SK-N-SH (cell line): ENCODE results near the gene KDM4F. TPM values are rescaled to one million over a fixed set of nuclear protein-coding genes. Genes with fewer than 3 reads are reported as not detected.

Experiments
- CTCF ChIA-PET: fragments of 300-600, 350-600 bp; formaldehyde crosslinking; extraction: SDS; loops from one replicate; lab custom pipeline; 2021; lab: Yijun Ruan, JAX
- POLR2A ChIA-PET: fragments of 350-600 bp; sonication (Branson Sonifier 250); formaldehyde crosslinking; extraction: SDS; loops from one replicate; lab custom pipeline; 2020; ENCODE audit warnings: antibody characterized with exemption, inconsistent platforms; lab: Yijun Ruan, JAX
- DNase-seq: peaks from one replicate; pipeline ENCODE4 v3.0.0; 2012
- H2AFZ ChIP-seq: fragments of 200-600 bp; sonication (generic); 2 replicates; pipeline ENCODE4 v1.8.1; 2016; ENCODE audit warnings: antibody characterized with exemption, mild to moderate bottlenecking, low read depth
- H3F3A ChIP-seq: fragments of 200-600 bp; sonication (generic); replicated peaks from 2 replicates; pipeline ENCODE3; 2016; ENCODE audit warnings: antibody characterized with exemption, mild to moderate bottlenecking; ENCODE audit not compliant: insufficient read depth
- H3K27ac ChIP-seq, 2 experiments: fragments of 200-500 bp in 1 of 2; fragments of 200-600 bp in 1 of 2; sonication (Bioruptor generic) in 1 of 2; sonication (generic), shearing (Covaris generic) in 1 of 2; 2 replicates each; pipeline versions ENCODE4 v1.5.1 to v1.6.1; 2014 to 2016; ENCODE audit warnings: low read depth in 2 of 2, inconsistent platforms in 1 of 2, low read length in 1 of 2, mild to moderate bottlenecking in 1 of 2, mixed read lengths in 1 of 2
- H3K27me3 ChIP-seq: fragments of 200-600 bp; sonication (generic), shearing (Covaris generic); 2 replicates; pipeline ENCODE4 v1.6.1; 2016; ENCODE audit warnings: mixed run types; ENCODE audit not compliant: insufficient read depth
- H3K36me3 ChIP-seq, 2 experiments: fragments of 200-500 bp in 1 of 2; fragments of 200-600 bp in 1 of 2; sonication (Bioruptor generic) in 1 of 2; sonication (generic) in 1 of 2; replicated peaks in 1 of 2; 2 replicates each; pipeline versions ENCODE3 to v1.5.1; 2014 to 2016; ENCODE audit warnings: low read length in 1 of 2, mild to moderate bottlenecking in 1 of 2; ENCODE audit not compliant: insufficient read depth in 2 of 2, control insufficient read depth in 1 of 2
- H3K4me1 ChIP-seq, 2 experiments: fragments of 200-500 bp in 1 of 2; fragments of 200-600 bp in 1 of 2; sonication (Bioruptor generic) in 1 of 2; sonication (generic), shearing (Covaris generic) in 1 of 2; 2 replicates each; pipeline versions ENCODE4 v1.5.1 to v1.6.1; 2014 to 2016; ENCODE audit warnings: low read depth in 1 of 2, low read length in 1 of 2, mixed run types in 1 of 2; ENCODE audit not compliant: insufficient read depth in 2 of 2, control insufficient read depth in 1 of 2
- H3K4me2 ChIP-seq: fragments of 200-600 bp; sonication (generic), shearing (Covaris generic); 2 replicates; pipeline ENCODE4 v1.6.1; 2017; ENCODE audit warnings: mixed run types
- H3K4me3 ChIP-seq, 2 experiments: fragments of 200-500 bp in 1 of 2; fragments of 200-600 bp in 1 of 2; sonication (Bioruptor generic) in 1 of 2; sonication (generic), shearing (Covaris generic) in 1 of 2; 2 replicates each; pipeline versions ENCODE4 v1.5.1 to v1.8.1; 2014 to 2016; ENCODE audit warnings: low read depth in 2 of 2, inconsistent platforms in 1 of 2, low read length in 1 of 2, mild to moderate bottlenecking in 1 of 2, mixed read lengths in 1 of 2, moderate library complexity in 1 of 2
- H3K79me2 ChIP-seq: fragments of 200-600 bp; sonication (generic); 2 replicates; pipeline ENCODE4 v1.8.1; 2017; ENCODE audit warnings: mild to moderate bottlenecking; ENCODE audit not compliant: insufficient read depth
- H3K9ac ChIP-seq: fragments of 200-600 bp; sonication (generic); 2 replicates; pipeline ENCODE4 v1.6.1; 2017; ENCODE audit warnings: mixed run types
- H3K9me2 ChIP-seq: fragments of 200-600 bp; sonication (generic); 2 replicates; pipeline ENCODE4 v1.6.1; 2017; ENCODE audit warnings: mixed run types
- H3K9me3 ChIP-seq: fragments of 200-600 bp; sonication (generic); 2 replicates; pipeline ENCODE4 v1.6.1; 2017; ENCODE audit warnings: mixed run types, mild to moderate bottlenecking, moderate library complexity
- H4K20me1 ChIP-seq: fragments of 200-600 bp; sonication (generic); 2 replicates; pipeline ENCODE4 v1.6.1; 2017; ENCODE audit warnings: mild to moderate bottlenecking, mixed run types; ENCODE audit not compliant: insufficient read depth
- CHD2 ChIP-seq: fragments of 150-350 bp; IDR thresholded peaks from 2 replicates; pipeline ENCODE4 v1.6.1; 2018; ENCODE audit warnings: low read length; ENCODE audit not compliant: partially characterized antibody
- ELF1 ChIP-seq: IDR thresholded peaks from 2 replicates; pipeline ENCODE4 v1.4.0; 2012
- EP300 ChIP-seq, 2 experiments: IDR thresholded peaks; 2 replicates each; pipeline versions ENCODE4 v1.4.0 to v1.6.1; 2012; ENCODE audit warnings: borderline replicate concordance in 1 of 2, low read depth in 1 of 2, low read length in 1 of 2
- EZH2phosphoT487 ChIP-seq: fragments of 200-600 bp; sonication (generic); IDR thresholded peaks from 2 replicates; pipeline ENCODE4 v1.6.1; 2017; ENCODE audit warnings: low read depth, mixed run types, mild to moderate bottlenecking, antibody characterized with exemption, moderate library complexity, borderline replicate concordance
- FOSL2 ChIP-seq: IDR thresholded peaks from 2 replicates; pipeline ENCODE4 v1.4.0; 2012; ENCODE audit warnings: low read depth, mild to moderate bottlenecking, moderate library complexity, borderline replicate concordance
- FOXM1 ChIP-seq: IDR thresholded peaks from 2 replicates; pipeline ENCODE4 v1.4.0; 2012; ENCODE audit warnings: low read depth, mild to moderate bottlenecking
- GABPA ChIP-seq: IDR thresholded peaks from 2 replicates; pipeline ENCODE4 v1.4.0; 2012; ENCODE audit warnings: low read depth, mild to moderate bottlenecking
- IRF3 ChIP-seq: fragments of 150-350 bp; IDR thresholded peaks from 2 replicates; pipeline ENCODE4 v1.6.1; 2016; ENCODE audit warnings: mild to moderate bottlenecking, low read depth, low read length
- JUND ChIP-seq: IDR thresholded peaks from 2 replicates; pipeline ENCODE4 v1.4.0; 2012
- MAX ChIP-seq: IDR thresholded peaks from 2 replicates; pipeline ENCODE4 v1.4.0; 2012; ENCODE audit warnings: low read depth
- MEF2A ChIP-seq: IDR thresholded peaks from 2 replicates; pipeline ENCODE4 v1.4.0; 2012; ENCODE audit warnings: low read depth, borderline replicate concordance
- NFIC ChIP-seq: IDR thresholded peaks from 2 replicates; pipeline ENCODE4 v1.4.0; 2012; ENCODE audit warnings: borderline replicate concordance
- NRF1 ChIP-seq: IDR thresholded peaks from 2 replicates; pipeline ENCODE4 v1.6.1; 2012; ENCODE audit warnings: low read depth, mild to moderate bottlenecking, low read length
- PBX3 ChIP-seq: IDR thresholded peaks from 2 replicates; pipeline ENCODE4; 2012
- RAD21 ChIP-seq: IDR thresholded peaks from 2 replicates; pipeline ENCODE4 v1.6.1; 2012; ENCODE audit warnings: mild to moderate bottlenecking, low read length
- RCOR1 ChIP-seq: fragments of 150-350 bp; IDR thresholded peaks from 2 replicates; pipeline ENCODE4 v1.6.1; 2017; ENCODE audit warnings: antibody characterized with exemption, low read length
- RFX5 ChIP-seq: IDR thresholded peaks from 2 replicates; pipeline ENCODE4 v1.6.1; 2012; ENCODE audit warnings: mild to moderate bottlenecking, improper control_type of control experiment, low read length
- SIN3A ChIP-seq: IDR thresholded peaks from 2 replicates; pipeline ENCODE4 v1.6.1; 2012; ENCODE audit warnings: low read depth, mild to moderate bottlenecking, low read length, moderate library complexity, borderline replicate concordance
- SMC3 ChIP-seq: IDR thresholded peaks from 2 replicates; pipeline ENCODE4 v1.6.1; 2012; ENCODE audit warnings: low read depth, low read length, improper control_type of control experiment
- TAF1 ChIP-seq: IDR thresholded peaks from 2 replicates; pipeline ENCODE4 v1.6.1; 2012; ENCODE audit warnings: low read depth, mild to moderate bottlenecking, low read length, moderate library complexity, borderline replicate concordance
- USF1 ChIP-seq: IDR thresholded peaks from 2 replicates; pipeline ENCODE4 v1.4.0; 2012; ENCODE audit warnings: low read depth, borderline replicate concordance
- USF2 ChIP-seq: fragments of 150-350 bp; IDR thresholded peaks from 2 replicates; pipeline ENCODE4 v1.6.1; 2017; ENCODE audit warnings: antibody characterized with exemption, low read length, low read depth, borderline replicate concordance
- WGBS: methylation state at CpG from one replicate; pipeline ENCODE4 v1.1.6; 2017; ENCODE audit warnings: low lambda C conversion rate; 5-methylcytosine and 5-hydroxymethylcytosine counted together
- polyA plus RNA-seq, 3 experiments: library from polyadenylated mRNA; depleted of rRNA; stranded (reverse); fragments of >200 nt; gene quantifications; 2 replicates each; pipeline ENCODE4 v1.2.3, GENCODE V29; 2012

Gene KDM4F
- polyA plus RNA-seq, 1 of the 3 experiments (the other 2 are of a cell fraction), result not detected

- H3K4me2 ChIP-seq, result no peak overlapping the region
- no peak overlapping the region for H2AFZ ChIP-seq
- no peaks in the 10 kb centered on the region; a peak in 1 of 4 replicates for H3K4me1 ChIP-seq
- no peaks in the 10 kb centered on the region for H3K9me2 ChIP-seq
- H3K79me2 ChIP-seq, result no peaks in the 10 kb centered on the region
- H3K4me3 ChIP-seq, result no peak overlapping the region
- no peak overlapping the region for H3K9ac ChIP-seq
- no peaks in the 10 kb centered on the region for H3F3A ChIP-seq
- H3K27me3 ChIP-seq, result no peaks in the 10 kb centered on the region
- 64% methylated on average over 1 of the region's 1 CpG for WGBS
- no peak overlapping the region for H3K27ac ChIP-seq
- ChIA-PET CTCF (interaction anchor here (1.3 to 1.5 kb wide), 3 partner anchors 14 to 46 kb away, joined by 3 to 4 read pairs (median 3); no protein-coding TSS in a partner anchor), POLR2A (no interaction called here)
- H3K36me3 ChIP-seq, result no peaks in the 10 kb centered on the region
- DNase-seq, result no peak
- no peak for TF ChIP-seq FOXM1
- no peak for TF ChIP-seq RAD21
- TF ChIP-seq IRF3, result no peak
- no peak for TF ChIP-seq CHD2
- no peak for TF ChIP-seq SMC3
- no peak for TF ChIP-seq PBX3
- no peak for TF ChIP-seq MAX
- no peak for TF ChIP-seq NFIC
- no peak for TF ChIP-seq GABPA
- TF ChIP-seq SIN3A, result no peak
- H4K20me1 ChIP-seq, result no peaks in the 10 kb centered on the region
- no peaks in the 10 kb centered on the region for H3K9me3 ChIP-seq
Observed at GRCh38 chr11:95033051-95033450, 16.2 kb upstream of the KDM4F start.

- no peak for DNase-seq
- no peak overlapping the region for H3K4me2 ChIP-seq
- H3K4me3 ChIP-seq, result no peak overlapping the region
- no peaks in the 10 kb centered on the region for H3K9me3 ChIP-seq
- POLR2A ChIA-PET, result no interaction called here
- H3K27me3 ChIP-seq, result no peaks in the 10 kb centered on the region
- no peak for TF ChIP-seq NRF1
- TF ChIP-seq CHD2, result no peak
- no peak for TF ChIP-seq IRF3
- TF ChIP-seq TAF1, result no peak
- TF ChIP-seq ELF1, result no peak
- TF ChIP-seq NFIC, result no peak
- TF ChIP-seq JUND, result no peak
- no peak for TF ChIP-seq EP300 (IDR thresholded peaks at IDR 0.05; ENCODE audit: borderline replicate concordance in 1 of 2, low read depth in 1 of 2, low read length in 1 of 2)
- no peak for TF ChIP-seq RAD21
- TF ChIP-seq GABPA, result no peak
- TF ChIP-seq MEF2A, result no peak
- TF ChIP-seq FOSL2, result no peak
- TF ChIP-seq RFX5, result no peak
- no peak for TF ChIP-seq PBX3
- TF ChIP-seq RCOR1, result no peak
- no peak for TF ChIP-seq USF2
- no peak for TF ChIP-seq EZH2phosphoT487
- no peak for TF ChIP-seq SIN3A
- no peak for TF ChIP-seq USF1
- no peak overlapping the region for H3K27ac ChIP-seq
- no peaks in the 10 kb centered on the region for H3K9me2 ChIP-seq
- H3K9ac ChIP-seq, result no peak overlapping the region
- CTCF ChIA-PET, result no interaction called here
- no peaks in the 10 kb centered on the region for H3F3A ChIP-seq
- H2AFZ ChIP-seq, result no peak overlapping the region
- H3K36me3 ChIP-seq, result no peaks in the 10 kb centered on the region
- 40% methylated on average over 2 of the region's 2 CpGs for WGBS
- no peaks in the 10 kb centered on the region for H3K79me2 ChIP-seq
- H4K20me1 ChIP-seq, result no peaks in the 10 kb centered on the region
- no peaks in the 10 kb centered on the region; a peak in 1 of 4 replicates for H3K4me1 ChIP-seq
Observed at GRCh38 chr11:95035316-95035715, 13.9 kb upstream of the KDM4F start.
